ENCODE data around the gene LEPR.
"Not testable (repeated sequence)": the region's sequence is repeated elsewhere in the genome, so short reads cannot be mapped to it uniquely, and the experiment has no call there.

Gene LEPR

GRCh38 chr1:65420590-65421350 is at the start of gene LEPR, which contains the start of gene LEPROT:
TSS of gene LEPR (plus strand) at chr1:65420668. CDS start at chr1:65565566, 144,898 bp downstream.
TSS of gene LEPROT (plus strand) at chr1:65420668. CDS start at chr1:65420725, 57 bp downstream.
- DNase-seq: peak in 1 of 3 experiments; percentile 95

- peak in 2 of 3 experiments; percentile 19 to 73 for DNase-seq
Measured at GRCh38 chr1:65371544-65371943, 48.9 kb upstream of the LEPR start.

- no peak for DNase-seq
Measured at GRCh38 chr1:65372557-65372956, 47.9 kb upstream of the LEPR start.

DNA sequence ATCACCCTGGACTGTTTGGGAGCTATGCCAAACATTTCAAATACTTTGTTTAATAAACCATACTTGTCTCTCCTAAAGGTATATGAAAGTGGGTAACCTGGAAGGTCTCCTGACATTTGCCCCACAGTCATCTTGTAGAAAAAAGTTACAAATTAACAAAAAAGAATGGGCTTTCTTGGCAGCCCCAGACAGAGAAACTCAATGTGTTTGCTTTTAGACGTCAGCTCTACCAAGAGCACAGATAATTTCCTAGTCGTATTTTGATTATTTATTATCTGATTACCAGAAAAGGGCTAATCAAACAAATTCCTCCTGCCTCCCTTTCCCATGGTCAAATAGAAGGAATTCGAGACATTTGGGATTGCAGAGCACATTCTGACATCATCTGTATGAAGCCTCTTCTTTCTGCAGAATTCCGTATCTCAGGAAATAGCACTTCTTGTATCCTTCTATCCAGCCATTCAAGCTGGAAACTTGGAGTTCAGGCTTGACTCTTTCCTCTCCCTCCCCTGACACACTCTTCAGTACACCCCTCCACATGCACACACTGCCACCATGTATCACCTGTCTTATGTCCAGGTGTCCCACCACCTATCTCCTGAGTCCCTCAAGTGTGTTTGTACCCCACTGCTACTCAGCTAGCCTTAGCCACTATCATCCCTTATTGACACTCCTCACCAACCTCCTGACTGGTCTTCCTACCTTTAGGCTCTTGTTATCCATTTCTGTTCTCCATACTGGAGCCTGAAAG is 42.8 kb upstream of the LEPR start:
- no peak for DNase-seq

DNA sequence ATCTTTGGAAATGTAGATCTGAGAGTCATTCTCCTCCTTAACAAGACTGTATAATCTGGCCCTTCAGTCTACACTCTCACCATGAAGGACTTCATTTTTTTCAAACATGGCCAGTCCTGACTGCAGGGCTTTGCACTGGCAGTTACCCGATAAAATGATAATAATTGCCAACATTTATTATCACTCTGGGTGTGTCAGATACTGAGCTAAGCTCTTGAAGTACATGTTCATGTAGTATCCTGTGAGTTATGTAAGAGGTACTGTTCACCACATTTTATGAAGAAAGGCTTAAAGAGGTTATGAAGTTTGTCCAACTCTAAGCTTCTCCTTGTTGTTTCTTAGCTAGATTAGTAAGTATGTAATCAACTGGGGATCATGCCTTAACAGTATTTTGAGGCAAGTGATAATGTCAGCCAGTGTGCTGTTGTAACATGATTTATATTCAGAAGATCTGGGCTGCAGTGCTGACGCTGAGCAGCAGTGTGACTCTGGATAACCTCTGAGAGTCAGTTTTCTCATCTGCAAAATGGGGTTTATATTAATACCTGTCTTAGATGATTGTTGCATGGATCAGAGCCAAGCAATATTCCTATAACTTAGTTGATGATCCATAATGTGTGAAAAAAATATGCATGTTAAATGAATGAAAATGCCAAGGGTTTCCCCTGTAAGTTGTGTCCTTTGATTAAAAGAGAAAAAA is 42.1 kb upstream of the LEPR start:
- DNase-seq: no peak

DNA sequence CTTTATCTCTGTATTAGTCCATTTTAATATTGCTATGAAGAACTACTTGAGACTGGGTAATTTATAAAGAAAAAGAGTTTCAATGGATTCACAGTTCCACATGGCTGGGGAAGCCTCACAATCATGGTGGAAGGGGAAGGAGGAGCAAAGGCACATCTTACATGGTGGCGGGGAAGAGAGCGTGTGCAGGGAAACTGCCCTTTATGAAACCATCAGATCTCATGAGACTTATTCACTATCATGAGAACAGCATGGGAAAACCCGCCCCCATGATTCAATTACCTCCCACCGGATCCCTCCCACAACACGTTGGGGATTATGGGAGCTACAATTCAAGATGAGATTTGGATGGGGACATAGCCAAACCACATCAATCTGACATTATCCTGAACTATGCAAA is 36.0 kb upstream of the LEPR start:
- DNase-seq: not testable (repeated sequence)

DNA sequence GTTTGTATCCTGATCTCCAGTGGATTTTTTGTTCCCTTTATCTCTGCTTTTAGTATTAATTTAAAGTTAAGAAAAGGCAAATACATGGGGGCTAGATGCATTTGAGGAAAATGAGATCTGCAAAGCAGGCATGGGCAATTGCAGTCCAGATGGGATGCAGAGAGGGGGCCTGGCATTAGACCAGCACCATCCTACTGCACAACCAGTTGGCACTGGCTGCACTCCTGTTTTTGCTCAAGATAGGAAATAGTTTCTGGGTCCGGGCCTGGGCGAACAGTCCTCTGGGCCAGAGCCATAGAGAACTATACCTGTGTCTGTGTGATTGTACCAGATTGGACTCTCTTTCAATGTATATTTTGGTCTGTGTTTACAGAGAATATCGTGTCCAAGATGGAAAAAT is 34.0 kb upstream of the LEPR start:
- no peak for DNase-seq

GRCh38 chr1:65387821-65388220 is 32.6 kb upstream of the LEPR start:
- no peak for DNase-seq

GRCh38 chr1:65388908-65389695 is 31.4 kb upstream of the LEPR start:
- DNase-seq: no peak

DNA sequence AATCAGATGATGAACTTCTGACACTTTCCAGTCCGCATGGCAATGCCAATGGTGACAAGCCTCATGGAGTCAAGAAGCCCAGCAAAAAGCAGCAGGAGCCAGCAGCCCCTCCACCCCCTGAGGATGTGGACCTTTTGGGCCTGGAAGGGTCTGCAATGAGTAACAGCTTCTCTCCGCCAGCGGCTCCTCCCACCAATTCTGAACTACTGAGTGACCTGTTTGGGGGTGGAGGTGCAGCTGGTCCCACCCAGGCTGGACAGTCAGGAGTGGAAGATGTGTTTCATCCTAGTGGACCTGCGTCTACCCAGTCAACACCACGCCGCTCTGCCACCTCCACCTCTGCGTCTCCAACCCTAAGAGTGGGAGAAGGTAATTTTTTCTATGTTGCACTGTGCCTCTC is 28.0 kb upstream of the LEPR start:
- DNase-seq: no peak

DNA sequence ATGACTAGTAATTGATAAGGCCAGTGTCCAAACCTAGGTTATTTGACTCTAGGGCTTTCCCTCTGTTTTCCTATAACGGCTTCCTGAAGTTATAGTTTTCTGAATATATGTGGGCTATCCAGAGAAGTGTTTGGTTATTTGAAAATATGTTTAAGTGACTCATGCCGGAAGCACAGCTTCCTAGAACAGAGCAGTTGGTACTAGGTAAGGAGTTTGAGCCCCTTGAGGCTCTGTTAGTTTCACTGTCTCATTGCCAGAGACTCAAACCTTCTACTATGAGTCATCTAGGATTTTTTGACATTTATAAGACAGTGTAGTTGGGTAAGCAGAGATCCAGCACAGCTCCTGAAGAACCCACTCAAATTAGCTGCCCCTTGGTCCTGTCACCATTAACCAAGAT is 27.1 kb upstream of the LEPR start:
- no peak for DNase-seq

DNA sequence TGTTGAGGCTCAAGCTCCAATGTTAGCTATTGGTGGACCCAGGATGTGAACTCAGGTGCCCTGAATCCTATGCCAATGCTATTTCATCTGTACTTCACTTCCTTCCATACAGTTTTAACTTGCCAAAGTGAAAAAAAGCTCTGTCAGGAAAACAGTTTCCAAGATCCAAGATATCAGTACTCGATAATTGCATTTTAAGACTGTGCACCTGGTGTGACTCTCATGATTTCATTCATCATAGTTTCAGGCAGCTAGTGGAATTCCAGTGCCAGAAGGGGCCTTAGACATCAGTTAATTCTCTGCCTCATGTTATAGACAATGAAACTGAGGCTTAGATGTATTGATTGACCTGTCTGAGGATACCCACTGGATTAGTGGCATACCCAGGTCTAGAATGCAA is 26.5 kb upstream of the LEPR start:
- DNase-seq: no peak

GRCh38 chr1:65395887-65396612 is 24.4 kb upstream of the LEPR start:
- no peak for DNase-seq

DNA sequence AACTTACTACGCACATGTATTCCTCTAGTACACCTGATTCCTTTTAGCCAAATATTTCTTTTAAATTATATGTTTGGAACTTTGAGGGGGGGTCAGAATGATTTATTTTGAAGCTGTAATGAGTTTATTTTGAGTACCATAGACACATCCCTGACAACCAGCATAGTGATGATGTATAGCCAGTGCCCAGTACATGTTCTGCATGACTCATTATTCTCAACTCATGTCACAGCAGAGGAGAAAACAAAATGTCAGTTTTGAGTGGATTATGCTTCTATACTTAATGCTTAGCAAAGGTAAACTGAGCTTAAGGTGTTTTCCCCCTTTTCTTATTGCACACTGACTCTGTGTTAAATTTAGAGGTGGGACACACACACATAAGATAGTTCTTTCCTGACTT is 22.4 kb upstream of the LEPR start:
- DNase-seq: peak in 1 of 3 experiments; percentile 12

DNA sequence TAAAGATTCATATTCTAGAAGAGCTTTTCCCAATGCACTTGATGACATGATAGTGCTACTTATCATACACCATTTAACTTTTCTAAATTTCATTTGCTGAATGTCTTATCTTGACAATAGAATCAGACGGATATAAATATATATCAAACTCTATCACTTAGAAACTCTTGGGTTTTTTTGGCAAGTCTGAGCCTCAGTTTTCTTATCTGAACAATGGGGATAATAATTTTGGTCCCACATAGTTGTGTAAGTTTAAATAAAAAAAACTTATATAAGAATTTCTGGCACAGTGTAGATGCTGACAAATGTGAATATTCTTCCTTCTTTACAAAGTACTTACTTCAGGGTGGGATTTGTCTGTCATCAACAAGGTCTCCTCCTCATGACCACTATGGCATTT is 21.5 kb upstream of the LEPR start:
- DNase-seq: no peak

DNA sequence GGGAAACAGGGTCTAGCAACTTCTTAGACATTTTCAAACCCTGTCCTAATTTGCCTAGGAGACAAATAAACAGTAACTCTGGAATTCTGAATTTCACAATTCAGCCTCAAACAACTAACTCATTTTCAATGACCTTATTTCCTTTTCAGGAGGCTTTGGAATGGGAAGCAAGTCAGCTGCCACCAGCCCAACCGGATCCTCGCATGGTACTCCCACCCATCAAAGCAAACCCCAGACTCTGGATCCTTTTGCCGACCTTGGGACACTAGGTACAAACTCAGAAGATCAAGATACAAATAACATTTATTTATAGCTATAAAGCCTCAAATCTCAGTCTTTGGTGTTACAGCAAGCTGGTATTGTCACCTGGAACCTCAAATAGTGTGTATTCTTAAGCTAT is 18.9 kb upstream of the LEPR start:
- no peak for DNase-seq

- DNase-seq: no peak
Measured at GRCh38 chr1:65404941-65405340, 15.5 kb upstream of the LEPR start.

- DNase-seq: no peak
Measured at GRCh38 chr1:65407877-65408276, 12.6 kb upstream of the LEPR start.

DNA sequence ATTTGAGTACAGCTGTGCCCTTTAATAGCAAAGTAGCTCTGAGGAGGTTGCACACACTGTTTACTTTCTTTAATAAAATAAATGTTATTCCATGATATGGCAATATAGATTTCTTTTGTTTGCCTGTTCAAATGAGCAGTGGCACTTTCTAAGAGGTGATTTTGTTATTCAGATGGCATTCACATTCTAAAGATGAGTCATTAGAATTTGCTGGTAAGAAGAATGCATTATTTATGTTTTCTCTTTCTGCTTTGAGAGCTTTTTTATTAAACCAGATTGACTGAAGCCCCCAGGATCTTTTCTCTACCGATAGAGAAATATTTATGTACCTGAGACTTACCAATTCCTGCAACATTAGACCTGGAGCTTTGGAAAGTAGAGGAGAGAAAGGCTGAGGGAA is 11.2 kb upstream of the LEPR start:
- no peak for DNase-seq

- DNase-seq: no peak
Measured at GRCh38 chr1:65409816-65410326, 10.6 kb upstream of the LEPR start.

DNA sequence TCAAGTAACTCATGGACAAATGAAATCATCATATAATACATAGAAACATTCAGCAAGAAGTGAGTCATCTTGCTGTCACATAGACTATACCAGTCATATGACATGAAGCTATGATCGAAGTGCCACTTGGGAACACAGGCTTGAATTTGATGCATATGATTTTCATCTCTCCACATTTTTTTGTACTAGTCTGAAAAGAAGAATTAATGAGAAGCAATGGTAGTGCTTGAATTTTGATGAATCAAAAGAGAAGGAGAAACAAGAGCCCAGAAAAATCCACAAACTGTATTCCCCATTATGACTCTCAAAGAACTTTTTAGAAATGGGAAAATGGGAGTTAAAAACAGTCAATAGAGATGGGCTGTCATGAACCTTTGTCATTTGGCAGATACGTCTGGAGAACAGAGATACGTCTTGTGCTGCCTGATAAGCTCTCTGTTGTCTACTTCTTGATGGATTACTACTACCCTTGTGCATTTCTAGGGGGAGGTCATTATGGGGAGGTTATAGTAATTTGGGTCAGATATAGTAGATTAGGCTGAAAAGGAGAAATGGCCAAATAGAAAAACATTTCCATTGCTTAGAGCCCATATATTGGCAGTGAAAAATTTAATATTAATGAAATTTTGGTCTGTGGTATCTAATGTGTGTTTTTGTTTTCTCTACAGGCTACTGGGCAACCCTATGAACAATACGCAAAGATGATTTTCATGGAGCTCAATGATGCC is 8.0 kb upstream of the LEPR start:
- DNase-seq: no peak
